ENCODE results near the gene CCDC13. TPM values are rescaled to one million over a fixed set of nuclear protein-coding genes. Genes with fewer than 3 reads are reported as not detected.

Gene CCDC13
- total and polyA plus RNA-seq, 2 of the 13 experiments (the other 11 are each of a cell fraction or from before 2014, with no cell fraction given), result 0.22 to 0.51 TPM

DNA sequence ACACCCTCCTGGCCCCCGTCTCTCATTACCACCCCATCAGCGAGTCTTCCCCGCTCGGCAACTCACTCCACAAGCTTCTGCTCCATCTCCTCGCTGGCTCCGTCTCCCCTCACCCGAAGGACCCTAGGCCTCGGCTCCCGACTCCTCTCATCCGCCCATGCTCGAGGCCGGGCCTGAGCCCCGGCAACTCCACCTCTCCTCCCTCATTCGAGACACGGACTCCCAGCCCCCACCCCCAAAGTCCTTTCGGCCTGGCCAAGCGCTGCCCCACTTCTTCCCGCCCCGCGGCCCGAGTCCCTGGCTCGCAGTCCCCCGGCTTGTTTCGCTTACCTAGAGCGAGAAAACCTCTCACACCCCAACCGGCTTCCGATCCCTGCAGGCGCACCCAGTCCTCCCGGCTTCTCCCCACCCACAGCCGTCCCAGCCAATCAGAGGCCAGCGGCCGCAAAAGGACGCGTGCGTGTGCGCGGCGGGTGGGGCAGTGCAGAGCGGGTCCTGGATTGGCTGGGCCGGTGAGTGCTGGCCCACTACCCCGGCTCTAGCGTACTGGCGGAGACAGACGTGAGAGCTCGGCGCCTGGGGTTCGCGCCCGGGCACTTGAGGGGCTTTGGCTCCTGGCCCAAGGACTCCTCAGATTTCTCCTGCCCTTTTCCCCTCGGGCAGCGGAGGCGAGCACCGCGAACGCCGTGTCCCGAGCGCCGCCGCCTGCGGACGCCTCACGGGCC is 31.2 kb upstream of the CCDC13 start, which contains the start of gene HIGD1A (continued):
- TF ChIP-seq, protein P1, sequence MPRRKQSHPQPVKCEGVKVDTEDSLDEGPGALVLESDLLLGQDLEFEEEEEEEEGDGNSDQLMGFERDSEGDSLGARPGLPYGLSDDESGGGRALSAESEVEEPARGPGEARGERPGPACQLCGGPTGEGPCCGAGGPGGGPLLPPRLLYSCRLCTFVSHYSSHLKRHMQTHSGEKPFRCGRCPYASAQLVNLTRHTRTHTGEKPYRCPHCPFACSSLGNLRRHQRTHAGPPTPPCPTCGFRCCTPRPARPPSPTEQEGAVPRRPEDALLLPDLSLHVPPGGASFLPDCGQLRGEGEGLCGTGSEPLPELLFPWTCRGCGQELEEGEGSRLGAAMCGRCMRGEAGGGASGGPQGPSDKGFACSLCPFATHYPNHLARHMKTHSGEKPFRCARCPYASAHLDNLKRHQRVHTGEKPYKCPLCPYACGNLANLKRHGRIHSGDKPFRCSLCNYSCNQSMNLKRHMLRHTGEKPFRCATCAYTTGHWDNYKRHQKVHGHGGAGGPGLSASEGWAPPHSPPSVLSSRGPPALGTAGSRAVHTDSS (CRISPR knock-in tag; conservative IDR thresholded peaks at IDR 0.05), result no peak
- TF ChIP-seq KMT2B (CRISPR knock-in tag; IDR thresholded peaks at IDR 0.05), result peak; percentile 28; the same call in 1 of the 2 replicates
- no peak for TF ChIP-seq SUZ12 (IDR thresholded peaks at IDR 0.05; ENCODE audit: low read depth, low read length)
- no peak for TF ChIP-seq CEBPB (IDR thresholded peaks at IDR 0.05; ENCODE audit: borderline replicate concordance, low read depth, low read length)
- TF ChIP-seq, protein P2, sequence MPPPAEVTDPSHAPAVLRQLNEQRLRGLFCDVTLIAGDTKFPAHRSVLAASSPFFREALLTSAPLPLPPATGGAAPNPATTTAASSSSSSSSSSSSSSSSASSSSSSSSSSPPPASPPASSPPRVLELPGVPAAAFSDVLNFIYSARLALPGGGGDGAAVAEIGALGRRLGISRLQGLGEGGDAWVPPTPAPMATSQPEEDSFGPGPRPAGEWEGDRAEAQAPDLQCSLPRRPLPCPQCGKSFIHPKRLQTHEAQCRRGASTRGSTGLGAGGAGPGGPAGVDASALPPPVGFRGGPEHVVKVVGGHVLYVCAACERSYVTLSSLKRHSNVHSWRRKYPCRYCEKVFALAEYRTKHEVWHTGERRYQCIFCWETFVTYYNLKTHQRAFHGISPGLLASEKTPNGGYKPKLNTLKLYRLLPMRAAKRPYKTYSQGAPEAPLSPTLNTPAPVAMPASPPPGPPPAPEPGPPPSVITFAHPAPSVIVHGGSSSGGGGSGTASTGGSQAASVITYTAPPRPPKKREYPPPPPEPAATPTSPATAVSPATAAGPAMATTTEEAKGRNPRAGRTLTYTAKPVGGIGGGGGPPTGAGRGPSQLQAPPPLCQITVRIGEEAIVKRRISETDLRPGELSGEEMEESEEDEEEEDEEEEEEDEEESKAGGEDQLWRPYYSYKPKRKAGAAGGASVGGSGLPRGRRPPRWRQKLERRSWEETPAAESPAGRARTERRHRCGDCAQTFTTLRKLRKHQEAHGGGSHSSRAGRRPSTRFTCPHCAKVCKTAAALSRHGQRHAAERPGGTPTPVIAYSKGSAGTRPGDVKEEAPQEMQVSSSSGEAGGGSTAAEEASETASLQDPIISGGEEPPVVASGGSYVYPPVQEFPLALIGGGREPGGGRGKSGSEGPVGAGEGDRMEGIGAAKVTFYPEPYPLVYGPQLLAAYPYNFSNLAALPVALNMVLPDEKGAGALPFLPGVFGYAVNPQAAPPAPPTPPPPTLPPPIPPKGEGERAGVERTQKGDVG (CRISPR knock-in tag; IDR thresholded peaks at IDR 0.05; ENCODE audit: borderline replicate concordance), result peak; percentile 39; the same call in 1 of the 2 replicates
- no peak for TF ChIP-seq EHMT2 (IDR thresholded peaks at IDR 0.05; ENCODE audit: borderline replicate concordance, low read depth, low read length)
- TF ChIP-seq NFATC3 (CRISPR knock-in tag; IDR thresholded peaks at IDR 0.05), result no peak
- peak; percentile 51 for TF ChIP-seq SNAI1 (CRISPR knock-in tag; IDR thresholded peaks at IDR 0.05; ENCODE audit: borderline replicate concordance)
- no peak for TF ChIP-seq ZNF335 (CRISPR knock-in tag; IDR thresholded peaks at IDR 0.05)
- TF ChIP-seq SP2 (CRISPR knock-in tag; IDR thresholded peaks at IDR 0.05), result peak; percentile 53; the same call in 1 of the 2 replicates
- TF ChIP-seq ZNF225 (CRISPR knock-in tag; IDR thresholded peaks at IDR 0.05), result peak; percentile 69; the same call in 1 of the 2 replicates
- 0 out of 2 replicates have a peak, but pooled peaks have one; percentile 46 for TF ChIP-seq ZNF850 (CRISPR knock-in tag; conservative IDR thresholded peaks at IDR 0.05)
- peak; percentile 67 for TF ChIP-seq FOXJ3 (CRISPR knock-in tag; IDR thresholded peaks at IDR 0.05; ENCODE audit: borderline replicate concordance)
- TF ChIP-seq ZBTB7A (CRISPR knock-in tag; IDR thresholded peaks at IDR 0.05), result peak; percentile 63; the same call in 1 of the 2 replicates
- no peak for TF ChIP-seq SIX1 (CRISPR knock-in tag; IDR thresholded peaks at IDR 0.05; ENCODE audit: borderline replicate concordance)
- TF ChIP-seq, protein P3, sequence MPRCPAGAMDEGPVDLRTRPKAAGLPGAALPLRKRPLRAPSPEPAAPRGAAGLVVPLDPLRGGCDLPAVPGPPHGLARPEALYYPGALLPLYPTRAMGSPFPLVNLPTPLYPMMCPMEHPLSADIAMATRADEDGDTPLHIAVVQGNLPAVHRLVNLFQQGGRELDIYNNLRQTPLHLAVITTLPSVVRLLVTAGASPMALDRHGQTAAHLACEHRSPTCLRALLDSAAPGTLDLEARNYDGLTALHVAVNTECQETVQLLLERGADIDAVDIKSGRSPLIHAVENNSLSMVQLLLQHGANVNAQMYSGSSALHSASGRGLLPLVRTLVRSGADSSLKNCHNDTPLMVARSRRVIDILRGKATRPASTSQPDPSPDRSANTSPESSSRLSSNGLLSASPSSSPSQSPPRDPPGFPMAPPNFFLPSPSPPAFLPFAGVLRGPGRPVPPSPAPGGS (CRISPR knock-in tag; IDR thresholded peaks at IDR 0.05), result peak; percentile 62
- TF ChIP-seq, protein P4, sequence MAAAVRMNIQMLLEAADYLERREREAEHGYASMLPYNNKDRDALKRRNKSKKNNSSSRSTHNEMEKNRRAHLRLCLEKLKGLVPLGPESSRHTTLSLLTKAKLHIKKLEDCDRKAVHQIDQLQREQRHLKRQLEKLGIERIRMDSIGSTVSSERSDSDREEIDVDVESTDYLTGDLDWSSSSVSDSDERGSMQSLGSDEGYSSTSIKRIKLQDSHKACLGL (CRISPR knock-in tag; IDR thresholded peaks at IDR 0.05), result peak; percentile 52; the same call in 1 of the 2 replicates
- peak; percentile 35; the same call in 1 of the 2 replicates for TF ChIP-seq ARNTL (CRISPR knock-in tag; IDR thresholded peaks at IDR 0.05)
- TF ChIP-seq TEAD2 (CRISPR knock-in tag; IDR thresholded peaks at IDR 0.05), result no peak
- TF ChIP-seq, protein P5, sequence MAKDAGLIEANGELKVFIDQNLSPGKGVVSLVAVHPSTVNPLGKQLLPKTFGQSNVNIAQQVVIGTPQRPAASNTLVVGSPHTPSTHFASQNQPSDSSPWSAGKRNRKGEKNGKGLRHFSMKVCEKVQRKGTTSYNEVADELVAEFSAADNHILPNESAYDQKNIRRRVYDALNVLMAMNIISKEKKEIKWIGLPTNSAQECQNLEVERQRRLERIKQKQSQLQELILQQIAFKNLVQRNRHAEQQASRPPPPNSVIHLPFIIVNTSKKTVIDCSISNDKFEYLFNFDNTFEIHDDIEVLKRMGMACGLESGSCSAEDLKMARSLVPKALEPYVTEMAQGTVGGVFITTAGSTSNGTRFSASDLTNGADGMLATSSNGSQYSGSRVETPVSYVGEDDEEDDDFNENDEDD (CRISPR knock-in tag; IDR thresholded peaks at IDR 0.05; ENCODE audit: borderline replicate concordance), result peak; percentile 29; the same call in 1 of the 2 replicates
- no peak for TF ChIP-seq SIN3B (IDR thresholded peaks at IDR 0.05; ENCODE audit: low read length)
- TF ChIP-seq ZNF446 (CRISPR knock-in tag; IDR thresholded peaks at IDR 0.05), result no peak

Data from HepG2 (cell line).